Psoas muscle (tissue), 8 donors: ENCODE measurements around the gene SLC66A2. TPM values are rescaled to one million over a fixed set of nuclear protein-coding genes. Genes with fewer than 3 reads are reported as not detected.

ENCODE experiments used
- ATAC-seq, 4 donors: fragments of 200-7000 bp; cut with Tn5 transposase; one replicate each; pipeline ENCODE4 v1.9.1; 2020; ENCODE audit warnings: moderate library complexity in 3 of 4, mild to moderate bottlenecking in 2 of 4
- DNase-seq, 2 donors: peaks; one replicate each; pipeline ENCODE4 v3.0.0-alpha.2; 2020
- H3K27ac ChIP-seq: fragments of 200-600 bp; one replicate; pipeline ENCODE4 v1.8.0; 2022
- H3K27me3 ChIP-seq, 3 donors: fragments of 200-600 bp in 1 of 3; one replicate each; pipeline versions ENCODE4 v1.6.1 to v1.8.0; 2013 to 2022; ENCODE audit warnings: low read length in 2 of 3, mild to moderate bottlenecking in 2 of 3, moderate library complexity in 1 of 3; ENCODE audit not compliant: insufficient read depth in 3 of 3
- H3K36me3 ChIP-seq, 2 donors: fragments of 200-600 bp in 1 of 2; one replicate each; pipeline versions ENCODE4 v1.6.1 to v1.8.0; 2013 to 2022; ENCODE audit warnings: low read depth in 1 of 2, mild to moderate bottlenecking in 1 of 2, moderate library complexity in 1 of 2; ENCODE audit not compliant: insufficient read depth in 1 of 2
- H3K4me1 ChIP-seq: fragments of 200-600 bp; one replicate; pipeline ENCODE4 v1.8.0; 2022
- H3K4me3 ChIP-seq: fragments of 200-600 bp; one replicate; pipeline ENCODE4 v1.8.0; 2022; ENCODE audit warnings: mild to moderate bottlenecking
- H3K9me3 ChIP-seq: fragments of 200-600 bp; one replicate; pipeline ENCODE4 v1.8.0; 2022
- WGBS, 3 donors: extraction: QIAGEN DNeasy Blood & Tissue Kit; methylation state at CpG; one replicate each; pipeline versions ENCODE4 v1.1.6 to v1.1.7; 2013; 5-methylcytosine and 5-hydroxymethylcytosine counted together
- intact Hi-C, 2 donors: fragments of 100-400 bp; cut with DNase I; formaldehyde crosslinking; loops; one replicate each; pipeline versions ENCODE4 v1.11.0 to v1.14.2; 2022
- polyA plus RNA-seq, 3 donors: library from polyadenylated mRNA; stranded (reverse); fragments of 200-250 nt; gene quantifications; one replicate each; pipeline ENCODE4 v1.2.3, GENCODE V29; 2013
- total RNA-seq, 4 donors: library from RNA; stranded (reverse); fragmentation: NEBNext Ultra II Directional in 2 of 4; extraction: Animal tissue kit (Norgen Biotek cat#: 25700) in 2 of 4; gene quantifications; one replicate each; pipeline versions ENCODE4 v1.2.1 to v1.2.4, GENCODE V29; 2021 to 2023
- TF ChIP-seq, protein P1 (sequence below): fragments of 200-600 bp; IDR thresholded peaks from one replicate; pipeline ENCODE4 v1.8.0; 2022; ENCODE audit warnings: antibody characterized with exemption
- donor health status: healthy with polysubstance abuse.
- donor health status: DM: no; HTN: no; CAD: no; lungs with moderate emphysema.
- donor health status: Bipolar disorder and iron deficiency.
- donor health status: healthy.
- donor health status: DM: yes; HTN: yes; CAD: no.
- donor health status: DM: no; HTN: no; CAD: no.
- donor health status: DM: no; HTN: no; CAD: no.
- donor health status: DM: yes; HTN: yes; CAD: no.

The SLC66A2 gene
- total and polyA plus RNA-seq, 7 donors: 36.4 to 160 (median 67.7) TPM

DNA sequence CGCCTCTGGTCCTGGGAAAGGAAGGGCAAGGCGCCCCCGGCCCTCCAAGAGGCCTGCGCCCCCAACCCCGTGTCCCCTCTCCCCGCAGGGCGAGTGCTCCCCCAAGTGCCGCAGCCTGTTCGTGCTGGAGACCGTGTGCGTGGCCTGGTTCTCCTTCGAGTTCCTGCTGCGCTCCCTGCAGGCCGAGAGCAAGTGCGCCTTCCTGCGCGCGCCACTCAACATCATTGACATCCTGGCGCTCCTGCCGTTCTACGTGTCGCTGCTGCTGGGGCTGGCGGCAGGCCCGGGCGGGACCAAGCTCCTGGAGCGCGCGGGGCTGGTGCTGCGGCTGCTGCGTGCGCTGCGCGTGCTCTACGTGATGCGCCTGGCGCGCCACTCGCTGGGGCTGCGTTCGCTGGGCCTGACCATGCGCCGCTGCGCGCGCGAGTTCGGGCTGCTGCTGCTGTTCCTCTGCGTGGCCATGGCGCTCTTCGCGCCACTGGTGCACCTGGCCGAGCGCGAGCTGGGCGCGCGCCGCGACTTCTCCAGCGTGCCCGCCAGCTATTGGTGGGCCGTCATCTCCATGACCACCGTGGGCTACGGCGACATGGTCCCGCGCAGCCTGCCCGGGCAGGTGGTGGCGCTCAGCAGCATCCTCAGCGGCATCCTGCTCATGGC is 52.4 kb downstream of the SLC66A2 start:
- peak in 1 of 2 donors; percentile 47 for DNase-seq
- TF ChIP-seq, protein P1, sequence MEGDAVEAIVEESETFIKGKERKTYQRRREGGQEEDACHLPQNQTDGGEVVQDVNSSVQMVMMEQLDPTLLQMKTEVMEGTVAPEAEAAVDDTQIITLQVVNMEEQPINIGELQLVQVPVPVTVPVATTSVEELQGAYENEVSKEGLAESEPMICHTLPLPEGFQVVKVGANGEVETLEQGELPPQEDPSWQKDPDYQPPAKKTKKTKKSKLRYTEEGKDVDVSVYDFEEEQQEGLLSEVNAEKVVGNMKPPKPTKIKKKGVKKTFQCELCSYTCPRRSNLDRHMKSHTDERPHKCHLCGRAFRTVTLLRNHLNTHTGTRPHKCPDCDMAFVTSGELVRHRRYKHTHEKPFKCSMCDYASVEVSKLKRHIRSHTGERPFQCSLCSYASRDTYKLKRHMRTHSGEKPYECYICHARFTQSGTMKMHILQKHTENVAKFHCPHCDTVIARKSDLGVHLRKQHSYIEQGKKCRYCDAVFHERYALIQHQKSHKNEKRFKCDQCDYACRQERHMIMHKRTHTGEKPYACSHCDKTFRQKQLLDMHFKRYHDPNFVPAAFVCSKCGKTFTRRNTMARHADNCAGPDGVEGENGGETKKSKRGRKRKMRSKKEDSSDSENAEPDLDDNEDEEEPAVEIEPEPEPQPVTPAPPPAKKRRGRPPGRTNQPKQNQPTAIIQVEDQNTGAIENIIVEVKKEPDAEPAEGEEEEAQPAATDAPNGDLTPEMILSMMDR: no peak
- ATAC-seq: peak; percentile 4 to 15 (median 12)
- H3K27me3 ChIP-seq: no peaks in the 10 kb centered on the region
- H3K4me1 ChIP-seq: no peaks in the 10 kb centered on the region
- H3K36me3 ChIP-seq: peaks cover 0 to 17% of the 10 kb centered on the region in 2 donors
- intact Hi-C loops: no loop called here
- peaks cover 28% of the 10 kb centered on the region for H3K9me3 ChIP-seq
- H3K4me3 ChIP-seq: no peak overlapping the region
- 70 to 85% (median 71%) methylated on average over 62 to 70 of the region's 70 CpGs for WGBS, 3 donors
- H3K27ac ChIP-seq: no peak overlapping the region

DNA sequence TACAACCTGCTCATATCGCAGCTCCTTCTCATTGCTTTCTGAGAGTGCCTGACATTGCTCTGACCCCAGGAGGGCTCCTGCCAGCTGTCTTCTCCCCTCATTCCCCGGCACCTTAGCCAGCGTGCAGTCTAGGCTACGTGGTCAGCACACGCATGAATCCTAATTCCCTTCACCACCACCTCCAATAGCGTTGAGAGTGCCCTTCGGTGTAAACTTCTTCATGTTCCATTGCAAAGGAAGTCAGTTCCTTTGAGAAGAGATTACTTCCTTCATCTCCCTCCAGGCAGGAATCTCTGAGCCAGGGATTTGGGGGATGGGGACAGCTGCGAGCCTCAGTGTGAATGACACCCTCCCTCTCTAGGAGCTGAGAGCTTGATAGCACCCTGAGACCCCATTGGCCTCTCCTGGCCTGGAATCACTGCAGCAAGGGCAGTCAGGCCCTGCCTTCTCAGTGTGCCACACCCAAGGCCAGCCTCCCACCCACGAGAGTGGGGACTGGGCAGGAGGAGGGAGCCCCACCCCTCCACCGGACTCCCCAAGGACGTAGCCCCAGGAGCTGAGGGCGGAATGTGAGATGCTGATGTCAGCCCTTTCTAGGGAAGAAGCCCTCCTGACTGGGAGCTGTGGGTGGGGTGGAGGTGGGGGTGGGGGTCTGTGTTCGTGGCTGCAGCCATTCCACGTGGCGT is 53.4 kb downstream of the SLC66A2 start:
- no peak overlapping the region for H3K27ac ChIP-seq
- H3K36me3 ChIP-seq: peaks cover 0 to 7% of the 10 kb centered on the region in 2 donors
- no peak overlapping the region for H3K4me3 ChIP-seq
- DNase-seq: no peak
- intact Hi-C loops: no loop called here
- no peaks in the 10 kb centered on the region for H3K4me1 ChIP-seq
- peak in 1 of 4 donors; percentile 9 for ATAC-seq
- peaks cover 37% of the 10 kb centered on the region for H3K9me3 ChIP-seq
- TF ChIP-seq, protein P1: no peak
- WGBS, 3 donors: 87 to 91% (median 91%) methylated on average over 14 to 15 of the region's 15 CpGs
- no peaks in the 10 kb centered on the region for H3K27me3 ChIP-seq

- H3K36me3 ChIP-seq: no peaks in the 10 kb centered on the region
- H3K27me3 ChIP-seq: peaks cover 0 to under 1% (median 0%) of the 10 kb centered on the region in 3 donors
- TF ChIP-seq, protein P1: no peak
- no peak overlapping the region for H3K27ac ChIP-seq
- no peaks in the 10 kb centered on the region for H3K4me1 ChIP-seq
- ATAC-seq (no peak), DNase-seq (no peak)
- H3K9me3 ChIP-seq: peaks cover 43% of the 10 kb centered on the region
- H3K4me3 ChIP-seq: no peak overlapping the region
- WGBS, 3 donors: 62 to 96% (median 80%) methylated on average over 3 of the region's 3 CpGs
- intact Hi-C loops: no loop called here
Measured at GRCh38 chr18:79896738-79897137, 54.7 kb downstream of the SLC66A2 start.

- Histone ChIP-seq H3K27ac (no peak overlapping the region), H3K4me1 (no peaks in the 10 kb centered on the region), H3K9me3 (peaks cover 48% of the 10 kb centered on the region), H3K36me3 (no peaks in the 10 kb centered on the region), H3K4me3 (no peak overlapping the region), H3K27me3 (peaks cover 0 to 3% (median 0%) of the 10 kb centered on the region in 3 donors)
- TF ChIP-seq, protein P1: no peak
- WGBS, 3 donors: 86 to 89% (median 87%) methylated on average over 5 of the region's 5 CpGs
- no peak for DNase-seq
- ATAC-seq: no peak
- intact Hi-C loops: no loop called here
Measured at GRCh38 chr18:79890674-79891073, 60.8 kb downstream of the SLC66A2 start.
